GM19351 (cell line): Measurements from ENCODE around the gene FZD10.

Experiments used
- ATAC-seq: cut with Tn5 transposase; IDR thresholded peaks from one replicate; pipeline ENCODE4 v1.9.1; 2021; ENCODE audit warnings: mild to moderate bottlenecking, moderate library complexity; ENCODE audit not compliant: unreplicated experiment

FZD10 gene

GRCh38 chr12:130152386-130152785 lies 9.9 kb upstream of the FZD10 start:
- no peak for ATAC-seq

GRCh38 chr12:130153803-130154202 lies 8.5 kb upstream of the FZD10 start:
- ATAC-seq: no peak

GRCh38 chr12:130154276-130155070 lies 7.8 kb upstream of the FZD10 start:
- ATAC-seq: no peak

GRCh38 chr12:130155416-130156073 lies 6.7 kb upstream of the FZD10 start:
- ATAC-seq: no peak

- no peak for ATAC-seq
Observed at GRCh38 chr12:130156652-130157275, 5.5 kb upstream of the FZD10 start.

- no peak for ATAC-seq
Observed at GRCh38 chr12:130157998-130158753, 4.1 kb upstream of the FZD10 start.

- no peak for ATAC-seq
Observed at GRCh38 chr12:130158754-130159059, 3.6 kb upstream of the FZD10 start.

GRCh38 chr12:130160306-130160705 lies 2.0 kb upstream of the FZD10 start:
- no peak for ATAC-seq

- no peak for ATAC-seq
Observed at GRCh38 chr12:130160711-130161231, 1.5 kb upstream of the FZD10 start.

GRCh38 chr12:130161261-130162243 lies 712 bp upstream of the FZD10 start:
- no peak for ATAC-seq

- ATAC-seq: no peak
Observed at GRCh38 chr12:130162745-130163460, 639 bp downstream of the FZD10 start.

- ATAC-seq: no peak
Observed at GRCh38 chr12:130163461-130164215, 1.4 kb downstream of the FZD10 start.

GRCh38 chr12:130164216-130164542 lies 1.9 kb downstream of the FZD10 start:
- ATAC-seq: no peak

GRCh38 chr12:130164936-130165335 lies 2.7 kb downstream of the FZD10 start:
- ATAC-seq: no peak

- no peak for ATAC-seq
Observed at GRCh38 chr12:130166306-130166705, 4.0 kb downstream of the FZD10 start.

GRCh38 chr12:130167537-130167936 lies 5.3 kb downstream of the FZD10 start:
- no peak for ATAC-seq

GRCh38 chr12:130169256-130169655 lies 7.0 kb downstream of the FZD10 start:
- ATAC-seq: no peak

- no peak for ATAC-seq
Observed at GRCh38 chr12:130169924-130170323, 7.7 kb downstream of the FZD10 start.

GRCh38 chr12:130170611-130171010 lies 8.3 kb downstream of the FZD10 start:
- no peak for ATAC-seq
